Panc1 (cell line): ENCODE measurements around the gene SPINK13. TPM values are rescaled to one million over a fixed set of nuclear protein-coding genes. Genes with fewer than 3 reads are reported as not detected.

ENCODE experiments used
- ATAC-seq: fragments of 200-7000 bp; cut with Tn5 transposase; 2 replicates; pipeline ENCODE4 v1.9.1; 2020; ENCODE audit warnings: mild to moderate bottlenecking, moderate library complexity
- BruUV-seq: library from RNA; stranded (reverse); fragments of 400-500 nt; replicated peaks from 2 replicates; lab custom pipeline; 2021; lab: Mats Ljungman, UMichigan
- CTCF ChIA-PET: fragments of 300-600 bp; sonication (Branson Sonifier 250); formaldehyde crosslinking; loops from one replicate; lab custom pipeline; 2022; ENCODE audit warnings: antibody characterized with exemption; lab: Charles Lee
- POLR2A ChIA-PET: fragments of 300-600 bp; sonication (Branson Sonifier 250); formaldehyde crosslinking; loops from one replicate; lab custom pipeline; 2022; ENCODE audit warnings: antibody characterized with exemption; lab: Charles Lee
- DNase-seq: peaks from one replicate; pipeline ENCODE4 v3.0.0-alpha.2; 2010; ENCODE audit warnings: low read depth, low spot score
- H3K27ac ChIP-seq: 2 replicates; pipeline ENCODE4 v1.5.1; 2011; ENCODE audit warnings: mild to moderate bottlenecking, low read length, inconsistent platforms
- H3K27me3 ChIP-seq: fragments of 200-500 bp; sonication (Bioruptor generic); 2 replicates; pipeline ENCODE4 v1.6.0; 2014; ENCODE audit warnings: low read length, inconsistent platforms; ENCODE audit not compliant: control insufficient read depth, insufficient read depth
- H3K36me3 ChIP-seq: fragments of 200-500 bp; sonication (Bioruptor generic); 2 replicates; pipeline ENCODE4 v1.5.1; 2014; ENCODE audit warnings: inconsistent platforms, mild to moderate bottlenecking, low read length, moderate library complexity; ENCODE audit not compliant: control insufficient read depth, insufficient read depth
- H3K4me1 ChIP-seq: 2 replicates; pipeline ENCODE4 v1.5.1; 2011; ENCODE audit warnings: inconsistent platforms, mild to moderate bottlenecking, low read length, moderate library complexity; ENCODE audit not compliant: control insufficient read depth, insufficient read depth
- H3K4me3 ChIP-seq, 2 experiments: 2 replicates each; pipeline ENCODE4 v1.5.1; 2011 to 2012; ENCODE audit warnings: low read depth in 2 of 2, low read length in 2 of 2, mild to moderate bottlenecking in 2 of 2, inconsistent platforms in 1 of 2, moderate library complexity in 1 of 2
- H3K9me3 ChIP-seq: fragments of 200-500 bp; sonication (Bioruptor generic); 2 replicates; pipeline ENCODE4 v1.5.1; 2014; ENCODE audit warnings: low read depth, mild to moderate bottlenecking, inconsistent platforms, low read length, moderate library complexity; ENCODE audit not compliant: control insufficient read depth, insufficient read depth
- POLR2AphosphoS5 ChIP-seq: IDR thresholded peaks from 2 replicates; pipeline ENCODE4 v1.6.1; 2012; ENCODE audit warnings: mild to moderate bottlenecking, low read depth, low read length, moderate library complexity
- SIN3A ChIP-seq: IDR thresholded peaks from 2 replicates; pipeline ENCODE4 v1.6.1; 2012; ENCODE audit warnings: low read depth, mild to moderate bottlenecking, low read length, moderate library complexity, borderline replicate concordance; ENCODE audit not compliant: insufficient read depth
- TCF7L2 ChIP-seq: IDR thresholded peaks from 2 replicates; pipeline ENCODE4 v1.6.1; 2011; ENCODE audit warnings: mild to moderate bottlenecking, low read depth, low read length, inconsistent platforms
- in situ Hi-C: cut with HindIII; loops from 2 replicates; pipeline ENCODE4 v1.10.0; 2016; ENCODE audit warnings: low sequenced_read_pairs, low pct_unique_long_range_greater_than_20kb
- intact Hi-C: fragments of 100-400 bp; cut with micrococcal nuclease; formaldehyde crosslinking; loops from one replicate; pipeline ENCODE4 v1.10.0; 2022; ENCODE audit not compliant: unreplicated experiment
- total RNA-seq: library from RNA; stranded (reverse); gene quantifications from one replicate; pipeline ENCODE4 v1.2.1, GENCODE V29; 2021; ENCODE audit not compliant: unreplicated experiment
- TF ChIP-seq, protein P1 (sequence below): fragments of 450-650 bp; IDR thresholded peaks from 2 replicates; pipeline ENCODE4 v1.5.1; 2017; ENCODE audit warnings: mild to moderate bottlenecking
- TF ChIP-seq, protein P2 (sequence below), 2 experiments: IDR thresholded peaks; 2 replicates each; pipeline ENCODE4 v1.6.1; 2011 to 2012; ENCODE audit warnings: low read depth in 2 of 2, control low read depth in 1 of 2, low read length in 1 of 2, mild to moderate bottlenecking in 1 of 2, moderate library complexity in 1 of 2; ENCODE audit not compliant: insufficient read depth in 1 of 2

Gene SPINK13
- total RNA-seq, 1 experiment from 2014 or later = not detected

DNA sequence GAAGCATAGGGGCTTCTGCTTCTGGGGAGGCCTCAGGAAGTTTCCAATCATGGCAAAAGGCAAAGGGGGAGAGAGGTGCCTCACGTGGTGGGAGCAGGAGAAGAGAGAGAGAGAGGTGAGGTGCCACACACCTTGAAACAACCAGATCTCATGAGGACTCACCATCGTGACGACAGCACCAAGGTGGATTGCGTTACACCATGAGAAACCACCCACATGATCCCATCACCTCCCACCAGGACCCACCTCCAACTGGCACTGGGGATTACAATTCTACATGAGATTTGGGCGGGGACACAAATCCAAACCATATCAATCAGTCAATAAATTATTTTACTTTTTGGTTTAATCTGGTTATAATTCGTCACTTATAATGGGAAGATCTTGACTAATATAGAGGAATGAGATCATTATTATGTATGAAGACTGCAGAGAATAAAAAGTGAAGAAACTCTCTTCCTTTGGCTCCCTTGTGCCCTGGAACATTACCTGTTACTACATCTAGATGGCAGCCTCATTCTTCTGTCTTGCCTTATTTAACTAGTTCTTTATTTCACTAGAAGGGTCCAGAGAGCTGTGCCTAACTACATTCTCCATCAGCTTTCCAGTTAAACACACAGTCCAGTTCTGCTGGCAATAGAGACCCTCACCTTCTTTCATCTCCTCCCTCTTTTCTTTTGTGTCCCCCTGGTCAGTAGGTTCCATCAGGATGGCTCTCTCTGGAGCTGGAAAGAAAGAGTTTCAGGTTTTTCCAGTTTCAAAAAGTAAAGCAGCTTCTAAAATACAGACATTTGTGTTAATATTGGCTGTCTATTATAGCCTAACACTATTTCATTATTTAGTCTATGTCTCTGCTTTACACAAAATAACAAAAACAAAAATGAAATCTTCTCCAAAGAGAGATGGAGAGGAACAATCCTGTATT, 21.9 kb downstream of the SPINK13 start:
- H3K27me3 ChIP-seq = no peaks in the 10 kb centered on the region; the same call in 1 of the 2 replicates
- BruUV-seq = no TSS peak
- H3K4me3 ChIP-seq = no peak overlapping the region
- POLR2A ChIA-PET = no interaction called here
- TF ChIP-seq, protein P1, sequence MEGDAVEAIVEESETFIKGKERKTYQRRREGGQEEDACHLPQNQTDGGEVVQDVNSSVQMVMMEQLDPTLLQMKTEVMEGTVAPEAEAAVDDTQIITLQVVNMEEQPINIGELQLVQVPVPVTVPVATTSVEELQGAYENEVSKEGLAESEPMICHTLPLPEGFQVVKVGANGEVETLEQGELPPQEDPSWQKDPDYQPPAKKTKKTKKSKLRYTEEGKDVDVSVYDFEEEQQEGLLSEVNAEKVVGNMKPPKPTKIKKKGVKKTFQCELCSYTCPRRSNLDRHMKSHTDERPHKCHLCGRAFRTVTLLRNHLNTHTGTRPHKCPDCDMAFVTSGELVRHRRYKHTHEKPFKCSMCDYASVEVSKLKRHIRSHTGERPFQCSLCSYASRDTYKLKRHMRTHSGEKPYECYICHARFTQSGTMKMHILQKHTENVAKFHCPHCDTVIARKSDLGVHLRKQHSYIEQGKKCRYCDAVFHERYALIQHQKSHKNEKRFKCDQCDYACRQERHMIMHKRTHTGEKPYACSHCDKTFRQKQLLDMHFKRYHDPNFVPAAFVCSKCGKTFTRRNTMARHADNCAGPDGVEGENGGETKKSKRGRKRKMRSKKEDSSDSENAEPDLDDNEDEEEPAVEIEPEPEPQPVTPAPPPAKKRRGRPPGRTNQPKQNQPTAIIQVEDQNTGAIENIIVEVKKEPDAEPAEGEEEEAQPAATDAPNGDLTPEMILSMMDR = peak; percentile 55; the same call in 1 of the 2 replicates
- TF ChIP-seq POLR2AphosphoS5 = no peak
- H3K9me3 ChIP-seq = no peaks in the 10 kb centered on the region
- CTCF ChIA-PET = no interaction called here
- ATAC-seq (0 out of 2 replicates have a peak, but pooled peaks have one; percentile 34), DNase-seq (no peak)
- H3K36me3 ChIP-seq = no peaks in the 10 kb centered on the region; the same call in 1 of the 2 replicates
- no peaks in the 10 kb centered on the region for H3K4me1 ChIP-seq
- no peak overlapping the region for H3K27ac ChIP-seq
- intact Hi-C loops (loop anchor here (5.0 kb wide), 1 partner anchor 82 kb away; no protein-coding TSS in a partner anchor), in situ Hi-C loops (no loop called here)

DNA sequence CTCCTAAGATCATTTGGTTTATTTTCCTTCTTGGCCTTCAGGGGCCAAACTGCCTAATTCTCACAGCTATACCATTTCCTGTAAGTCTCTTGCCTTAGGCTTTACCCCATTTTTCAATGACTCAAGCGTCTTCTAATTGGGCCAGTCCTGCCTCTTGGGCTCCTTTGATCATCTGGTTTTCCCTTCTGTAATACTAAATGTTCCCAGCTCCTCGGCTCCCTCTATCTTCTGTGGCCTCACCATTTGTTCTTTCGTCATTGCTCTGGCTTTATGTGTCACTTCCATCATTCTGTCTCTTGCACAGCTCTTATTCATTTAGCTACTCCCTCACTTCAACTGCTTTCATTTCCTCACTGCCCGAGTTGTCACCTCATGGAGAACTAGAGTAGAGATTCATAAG, 29.1 kb downstream of the SPINK13 start:
- H3K9me3 ChIP-seq = no peaks in the 10 kb centered on the region
- ATAC-seq = no peak
- ChIA-PET CTCF (no interaction called here), POLR2A (no interaction called here)
- H3K4me3 ChIP-seq = no peak overlapping the region
- no peaks in the 10 kb centered on the region for H3K4me1 ChIP-seq
- no TSS peak for BruUV-seq
- intact Hi-C loops (no loop called here), in situ Hi-C loops (no loop called here)
- DNase-seq = no peak
- H3K27me3 ChIP-seq = no peaks in the 10 kb centered on the region
- no peak overlapping the region for H3K27ac ChIP-seq
- H3K36me3 ChIP-seq = no peaks in the 10 kb centered on the region
- TF ChIP-seq SIN3A = no peak
- TF ChIP-seq POLR2AphosphoS5 = no peak
- TF ChIP-seq TCF7L2 = no peak
- TF ChIP-seq, protein P1 = no peak
- TF ChIP-seq, protein P2, sequence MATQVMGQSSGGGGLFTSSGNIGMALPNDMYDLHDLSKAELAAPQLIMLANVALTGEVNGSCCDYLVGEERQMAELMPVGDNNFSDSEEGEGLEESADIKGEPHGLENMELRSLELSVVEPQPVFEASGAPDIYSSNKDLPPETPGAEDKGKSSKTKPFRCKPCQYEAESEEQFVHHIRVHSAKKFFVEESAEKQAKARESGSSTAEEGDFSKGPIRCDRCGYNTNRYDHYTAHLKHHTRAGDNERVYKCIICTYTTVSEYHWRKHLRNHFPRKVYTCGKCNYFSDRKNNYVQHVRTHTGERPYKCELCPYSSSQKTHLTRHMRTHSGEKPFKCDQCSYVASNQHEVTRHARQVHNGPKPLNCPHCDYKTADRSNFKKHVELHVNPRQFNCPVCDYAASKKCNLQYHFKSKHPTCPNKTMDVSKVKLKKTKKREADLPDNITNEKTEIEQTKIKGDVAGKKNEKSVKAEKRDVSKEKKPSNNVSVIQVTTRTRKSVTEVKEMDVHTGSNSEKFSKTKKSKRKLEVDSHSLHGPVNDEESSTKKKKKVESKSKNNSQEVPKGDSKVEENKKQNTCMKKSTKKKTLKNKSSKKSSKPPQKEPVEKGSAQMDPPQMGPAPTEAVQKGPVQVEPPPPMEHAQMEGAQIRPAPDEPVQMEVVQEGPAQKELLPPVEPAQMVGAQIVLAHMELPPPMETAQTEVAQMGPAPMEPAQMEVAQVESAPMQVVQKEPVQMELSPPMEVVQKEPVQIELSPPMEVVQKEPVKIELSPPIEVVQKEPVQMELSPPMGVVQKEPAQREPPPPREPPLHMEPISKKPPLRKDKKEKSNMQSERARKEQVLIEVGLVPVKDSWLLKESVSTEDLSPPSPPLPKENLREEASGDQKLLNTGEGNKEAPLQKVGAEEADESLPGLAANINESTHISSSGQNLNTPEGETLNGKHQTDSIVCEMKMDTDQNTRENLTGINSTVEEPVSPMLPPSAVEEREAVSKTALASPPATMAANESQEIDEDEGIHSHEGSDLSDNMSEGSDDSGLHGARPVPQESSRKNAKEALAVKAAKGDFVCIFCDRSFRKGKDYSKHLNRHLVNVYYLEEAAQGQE (IDR thresholded peaks at IDR 0.05; ENCODE audit: insufficient read depth in 1 of 2, low read depth in 2 of 2, low read length in 1 of 2) = no peak
